DMS 273 treated with DMSO at 0.1 percent for 48 hours (cell line): Measurements from ENCODE around the gene POLRMT.
"Not testable (repeated sequence)": the region's sequence is repeated elsewhere in the genome, so short reads cannot be mapped to it uniquely, and the experiment has no call there.

Experiments
- DNase-seq: peaks from one replicate; lab custom pipeline; 2025; lab: John Stamatoyannopoulos, UW

POLRMT gene

GRCh38 chr19:633068-633785 lies at the start of gene POLRMT:
TSS of gene POLRMT (minus strand) at chr19:633537. CDS start at chr19:633512, 25 bp downstream.
- DNase-seq = peak; percentile 88

DNA sequence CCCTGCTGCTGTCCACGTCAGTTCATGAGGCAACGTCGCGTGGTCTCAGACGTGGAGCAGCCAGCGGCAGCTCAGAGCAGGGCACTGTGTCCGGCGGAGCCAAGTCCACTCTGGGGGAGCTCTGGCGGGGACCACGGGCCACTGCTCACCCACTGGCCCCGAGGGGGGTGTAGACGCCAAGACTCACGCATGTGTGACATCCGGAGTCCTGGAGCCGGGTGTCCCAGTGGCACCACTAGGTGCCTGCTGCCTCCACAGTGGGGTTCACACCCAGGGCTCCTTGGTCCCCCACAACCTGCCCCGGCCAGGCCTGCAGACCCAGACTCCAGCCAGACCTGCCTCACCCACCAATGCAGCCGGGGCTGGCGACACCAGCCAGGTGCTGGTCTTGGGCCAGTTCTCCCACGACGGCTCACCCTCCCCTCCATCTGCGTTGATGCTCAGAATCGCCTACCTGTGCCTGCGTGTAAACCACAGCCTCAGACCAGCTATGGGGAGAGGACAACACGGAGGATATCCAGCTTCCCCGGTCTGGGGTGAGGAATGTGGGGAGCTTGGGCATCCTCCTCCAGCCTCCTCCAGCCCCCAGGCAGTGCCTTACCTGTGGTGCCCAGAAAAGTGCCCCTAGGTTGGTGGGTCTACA lies 49.5 kb upstream of the POLRMT start:
- no peak for DNase-seq

DNA sequence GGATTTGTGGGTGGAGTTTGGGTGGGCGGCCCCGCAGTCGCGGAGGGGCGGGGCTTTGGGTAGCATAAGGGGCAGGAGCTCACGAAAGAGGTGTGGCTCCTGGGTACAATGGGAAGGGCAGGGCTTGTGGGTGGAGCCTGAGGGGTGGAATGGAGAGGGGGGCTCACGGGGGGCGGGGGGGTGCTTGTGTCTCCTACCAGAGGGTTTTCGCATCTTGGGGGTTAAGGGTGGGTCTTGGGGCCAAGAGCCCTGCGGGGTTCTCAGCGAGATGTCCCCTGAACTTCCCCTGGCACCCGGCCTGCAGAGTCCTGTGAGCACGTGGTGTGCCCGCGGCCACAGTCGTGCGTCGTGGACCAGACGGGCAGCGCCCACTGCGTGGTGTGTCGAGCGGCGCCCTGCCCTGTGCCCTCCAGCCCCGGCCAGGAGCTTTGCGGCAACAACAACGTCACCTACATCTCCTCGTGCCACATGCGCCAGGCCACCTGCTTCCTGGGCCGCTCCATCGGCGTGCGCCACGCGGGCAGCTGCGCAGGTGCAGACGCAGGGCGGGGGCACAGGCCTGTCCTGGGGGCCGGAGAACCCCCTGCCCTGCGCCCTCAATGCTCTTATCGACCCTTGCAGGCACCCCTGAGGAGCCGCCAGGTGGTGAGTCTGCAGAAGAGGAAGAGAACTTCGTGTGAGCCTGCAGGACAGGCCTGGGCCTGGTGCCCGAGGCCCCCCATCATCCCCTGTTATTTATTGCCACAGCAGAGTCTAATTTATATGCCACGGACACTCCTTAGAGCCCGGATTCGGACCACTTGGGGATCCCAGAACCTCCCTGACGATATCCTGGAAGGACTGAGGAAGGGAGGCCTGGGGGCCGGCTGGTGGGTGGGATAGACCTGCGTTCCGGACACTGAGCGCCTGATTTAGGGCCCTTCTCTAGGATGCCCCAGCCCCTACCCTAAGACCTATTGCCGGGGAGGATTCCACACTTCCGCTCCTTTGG lies 48.0 kb upstream of the POLRMT start:
- DNase-seq = no peak

GRCh38 chr19:680287-681028 lies 47.1 kb upstream of the POLRMT start:
- peak; percentile 85 for DNase-seq

GRCh38 chr19:679418-680286 lies 46.3 kb upstream of the POLRMT start:
- DNase-seq = no peak

GRCh38 chr19:678791-679388 lies 45.6 kb upstream of the POLRMT start:
- DNase-seq = no peak

DNA sequence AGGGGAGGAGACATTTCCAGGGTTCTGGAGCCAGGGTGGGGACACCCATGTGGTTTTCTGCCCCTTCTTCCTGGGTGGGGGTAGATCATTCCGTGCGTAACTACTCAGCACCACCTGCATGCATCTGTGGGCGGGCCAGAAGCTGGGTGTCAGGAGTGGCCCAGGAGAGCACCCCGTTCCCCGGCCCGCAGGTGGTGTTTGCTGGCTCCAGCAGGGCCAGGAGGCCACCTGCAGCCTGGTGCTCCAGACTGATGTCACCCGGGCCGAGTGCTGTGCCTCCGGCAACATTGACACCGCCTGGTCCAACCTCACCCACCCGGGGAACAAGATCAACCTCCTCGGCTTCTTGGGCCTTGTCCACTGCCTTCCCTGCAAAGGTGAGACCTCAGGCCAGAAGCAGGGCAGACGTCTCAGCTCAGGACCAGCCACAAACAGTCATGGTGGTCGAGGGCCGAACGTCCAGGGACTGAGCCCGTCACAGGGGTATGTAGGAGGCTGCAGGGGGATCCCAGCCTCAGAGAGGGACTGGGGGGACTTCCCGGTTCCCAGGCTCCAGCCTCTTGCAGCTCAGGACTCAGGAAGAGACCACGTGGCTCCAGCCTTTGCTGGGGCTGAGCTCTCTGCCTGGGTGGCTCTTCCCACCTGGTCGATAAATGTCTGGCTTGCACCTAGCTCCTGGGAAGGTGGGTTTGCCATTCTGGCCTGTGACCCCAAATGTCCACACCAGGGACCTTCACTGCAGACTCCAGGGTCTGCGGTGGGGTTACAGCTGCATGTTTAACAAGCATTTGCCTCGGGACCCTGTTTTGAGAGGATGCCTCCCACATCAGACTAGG lies 44.5 kb upstream of the POLRMT start:
- no peak for DNase-seq

- DNase-seq = no peak
These were observed 43.9 kb upstream of the POLRMT start for GRCh38 chr19:677201-677600.

- DNase-seq = no peak
These were observed 43.2 kb upstream of the POLRMT start, which contains the start of gene FSTL3 for GRCh38 chr19:676339-677105. TSS of gene FSTL3 (plus strand) at chr19:676392. CDS start at chr19:676424, 32 bp downstream.

- DNase-seq = no peak
These were observed 42.6 kb upstream of the POLRMT start for GRCh38 chr19:676007-676338.

DNA sequence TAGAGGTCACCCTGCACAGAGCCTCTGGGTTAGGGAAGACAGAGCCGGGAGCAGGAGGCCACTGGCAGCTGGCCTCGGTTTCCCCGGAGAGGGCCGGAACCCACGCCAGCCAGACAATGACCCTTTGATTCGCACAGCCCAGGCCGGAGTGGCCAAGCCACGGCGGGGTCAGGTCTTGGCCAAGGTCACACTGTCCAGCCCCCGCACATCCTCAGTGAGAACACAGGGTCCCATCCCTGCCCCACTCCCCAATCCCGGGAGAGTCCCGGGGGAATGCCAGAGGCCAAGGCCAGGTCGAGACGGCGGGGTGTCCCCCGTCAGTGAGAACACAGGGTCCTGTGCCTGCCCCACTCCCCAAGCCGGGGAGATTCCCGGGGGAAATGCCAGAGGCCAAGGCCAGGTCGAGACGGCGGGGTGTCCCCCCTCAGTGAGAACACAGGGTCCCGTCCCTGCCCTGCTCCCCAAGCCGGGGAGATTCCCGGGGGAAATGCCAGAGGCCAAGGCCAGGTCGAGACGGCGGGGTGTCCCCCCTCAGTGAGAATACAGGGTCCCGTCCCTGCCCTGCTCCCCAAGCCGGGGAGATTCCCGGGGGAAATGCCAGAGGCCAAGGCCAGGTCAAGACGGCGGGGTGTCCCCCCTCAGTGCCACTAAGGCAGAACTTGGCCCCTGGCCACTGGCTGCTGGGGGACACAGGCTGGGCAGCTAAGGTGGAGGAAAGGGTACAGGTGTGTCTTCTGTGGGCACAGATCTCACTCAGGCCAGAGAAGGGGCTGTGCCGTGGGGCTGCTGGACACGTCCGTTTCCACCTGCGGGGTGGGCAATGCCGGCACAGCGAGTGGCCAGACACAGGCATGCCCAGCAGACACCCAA lies 41.2 kb upstream of the POLRMT start:
- DNase-seq = no peak

DNA sequence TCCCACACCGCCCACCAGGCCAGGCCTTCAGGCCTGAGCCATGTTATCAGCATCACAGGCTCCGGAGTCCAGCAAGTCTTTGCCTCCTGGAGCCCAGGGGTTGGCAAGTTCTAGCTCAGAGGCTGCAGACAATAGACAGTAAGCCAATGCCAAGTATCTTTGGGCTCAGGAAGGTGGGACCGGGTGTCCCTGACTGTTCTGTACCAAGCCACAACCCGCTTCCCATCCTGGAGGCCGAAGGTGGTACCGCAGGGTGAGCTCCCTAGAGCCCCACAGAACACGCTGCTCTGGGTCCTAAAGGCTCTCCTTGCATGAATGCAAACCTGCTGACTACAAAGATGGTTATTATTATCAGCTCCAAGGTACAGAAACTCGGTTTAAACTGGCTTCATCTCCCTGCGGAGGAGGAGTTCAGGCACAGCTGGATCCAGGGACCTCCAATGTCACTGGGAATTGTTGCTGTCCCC lies 37.3 kb upstream of the POLRMT start:
- no peak for DNase-seq

GRCh38 chr19:668675-669434 lies 35.5 kb upstream of the POLRMT start:
- DNase-seq = not testable (repeated sequence)

DNA sequence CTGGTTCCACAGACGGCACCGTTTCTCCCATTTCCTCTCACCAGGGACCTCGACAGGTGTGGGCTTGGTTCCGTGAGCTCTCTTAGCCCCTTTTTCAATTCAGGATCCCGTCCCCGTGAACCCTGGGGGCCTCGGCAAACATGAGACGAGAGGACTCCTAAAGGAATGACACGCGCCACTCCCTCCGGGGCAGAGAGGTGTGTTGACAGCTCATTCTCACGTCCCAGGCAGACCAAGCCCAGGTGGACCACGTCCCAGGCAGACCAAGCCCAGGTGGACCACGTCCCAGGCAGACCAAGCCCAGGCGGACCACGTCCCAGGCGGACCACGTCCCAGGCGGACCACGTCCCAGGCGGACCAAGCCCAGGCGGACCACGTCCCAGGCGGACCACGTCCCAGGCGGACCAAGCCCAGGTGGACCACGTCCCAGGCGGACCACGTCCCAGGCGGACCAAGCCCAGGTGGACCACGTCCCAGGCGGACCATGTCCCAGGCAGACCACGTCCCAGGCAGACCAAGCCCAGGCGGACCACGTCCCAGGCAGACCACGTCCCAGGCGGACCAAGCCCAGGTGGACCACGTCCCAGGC lies 33.7 kb upstream of the POLRMT start:
- not testable (repeated sequence) for DNase-seq

DNA sequence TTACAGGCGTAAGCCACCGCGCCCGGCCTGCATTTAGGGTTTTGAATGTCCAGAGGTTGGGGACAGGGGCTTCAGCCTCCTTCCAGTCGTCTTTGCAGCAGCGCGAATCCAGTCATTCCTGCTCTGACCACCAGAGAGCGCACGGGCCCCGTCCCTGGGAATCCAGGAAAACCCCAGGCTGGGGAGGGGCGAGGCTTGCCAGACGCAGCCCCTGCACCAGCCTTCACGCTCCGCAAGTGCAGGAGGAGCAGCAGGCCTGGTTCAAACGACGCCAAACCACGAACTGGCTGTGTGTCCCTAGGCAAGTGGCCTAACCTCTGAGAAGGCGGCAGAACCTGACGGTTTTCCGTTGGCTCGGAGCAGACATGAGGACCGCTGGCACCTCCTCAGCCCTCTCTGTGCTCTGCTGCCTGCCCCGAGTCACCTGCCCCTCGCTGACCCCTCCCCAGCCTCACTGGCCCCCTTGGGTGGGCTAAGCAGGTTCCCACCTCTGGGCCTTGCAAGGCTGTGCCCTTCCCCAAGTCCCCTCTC lies 31.6 kb upstream of the POLRMT start:
- DNase-seq = peak; percentile 38

DNA sequence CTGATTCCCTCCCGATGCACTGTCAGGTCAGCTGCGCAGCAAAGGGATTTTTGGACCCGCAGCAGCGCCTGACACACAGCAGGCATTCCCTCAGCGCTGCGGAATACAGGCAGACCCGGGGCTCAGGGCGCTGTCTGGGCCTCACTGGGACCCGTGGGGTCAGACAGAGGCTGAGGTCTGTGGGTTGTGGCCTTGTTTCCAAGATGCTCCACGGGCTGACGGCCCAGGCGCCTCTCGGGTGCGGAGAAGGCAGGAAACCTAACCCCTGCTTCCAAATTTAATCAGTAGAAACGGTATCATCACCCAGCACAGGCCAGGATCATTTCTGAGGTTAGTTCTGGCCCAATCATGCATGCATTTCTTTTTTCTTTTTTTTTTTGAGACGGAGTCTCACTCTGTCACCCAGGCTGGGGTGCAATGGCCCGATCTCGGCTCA lies 30.4 kb upstream of the POLRMT start:
- no peak for DNase-seq
